Mesothelial cell of epicardium (in vitro differentiated cells): ENCODE results near the gene TERC. TPM values are rescaled to one million over a fixed set of nuclear protein-coding genes. Genes with fewer than 3 reads are reported as not detected.

Experiments
- DNase-seq, 2 experiments: peaks; one replicate each; pipeline ENCODE4 v3.0.0; 2021; ENCODE audit warnings: low spot score in 2 of 2; ENCODE audit not compliant: unreplicated experiment in 2 of 2
- H3K27ac Mint-ChIP-seq: 2 replicates; pipeline ENCODE4 v1.8.0; 2021; ENCODE audit warnings: mixed read lengths
- H3K27me3 Mint-ChIP-seq: 2 replicates; pipeline ENCODE4 v1.8.0; 2021; ENCODE audit warnings: low read depth, mixed read lengths
- H3K36me3 Mint-ChIP-seq: 2 replicates; pipeline ENCODE4 v1.8.0; 2021; ENCODE audit warnings: mixed read lengths
- H3K4me1 Mint-ChIP-seq: 2 replicates; pipeline ENCODE4 v1.8.0; 2021; ENCODE audit warnings: mixed read lengths
- H3K4me3 Mint-ChIP-seq: 2 replicates; pipeline ENCODE4 v1.8.0; 2021; ENCODE audit warnings: mild to moderate bottlenecking, moderate library complexity, mixed read lengths
- H3K9me3 Mint-ChIP-seq: 2 replicates; pipeline ENCODE4 v1.8.0; 2021; ENCODE audit warnings: mixed read lengths
- CTCF ChIP-seq: fragments of 200-600 bp; sonication (generic); IDR thresholded peaks from one replicate; pipeline ENCODE4 v1.5.0; 2021; ENCODE audit warnings: antibody characterized with exemption; ENCODE audit not compliant: unreplicated experiment
- total RNA-seq: library from RNA; stranded (reverse); gene quantifications from 3 replicates; pipeline ENCODE4 v1.2.1, GENCODE V29; 2021

TERC gene
- total RNA-seq, 1 donor from 2014 or later, result 11.8 TPM

DNA sequence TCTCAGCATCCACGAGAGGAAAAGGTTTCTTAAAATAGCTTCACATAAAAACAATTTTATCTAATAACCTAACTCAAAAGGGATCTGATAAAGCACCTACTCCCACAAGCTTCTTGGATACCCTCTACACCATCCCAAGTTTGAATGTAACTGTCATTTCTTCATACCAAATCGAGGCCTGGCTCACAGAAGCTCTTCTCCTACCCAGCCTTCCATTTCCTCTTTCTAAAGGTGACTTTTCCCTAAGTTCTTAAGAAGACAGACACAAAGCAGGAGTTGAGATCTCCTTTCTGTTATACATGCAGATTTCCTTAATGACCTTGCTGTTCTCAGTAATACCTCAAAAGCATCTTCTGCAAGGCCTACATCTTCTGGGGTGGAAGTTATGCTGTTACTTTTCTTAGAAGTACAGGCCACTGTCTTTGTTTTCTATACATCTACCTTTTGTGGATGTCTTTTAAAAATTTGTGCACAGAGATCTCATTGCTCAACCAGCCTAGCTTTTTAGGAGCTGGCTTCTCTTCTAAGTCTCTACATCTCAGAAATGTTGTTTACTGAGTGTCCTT, 44.5 kb upstream of the TERC start:
- TF ChIP-seq CTCF, result no peak
- Mint-ChIP-seq H3K9me3 (no peaks in the 10 kb centered on the region), H3K4me3 (no peak overlapping the region), H3K4me1 (peaks cover 22% of the 10 kb centered on the region), H3K27ac (peak overlapping the region; percentile 2), H3K27me3 (no peaks in the 10 kb centered on the region), H3K36me3 (peaks cover 3% of the 10 kb centered on the region)
- DNase-seq, result no peak

GRCh38 chr3:169804681-169805080, 39.8 kb upstream of the TERC start:
- DNase-seq, result no peak
- H3K27ac Mint-ChIP-seq, result no peak overlapping the region
- H3K27me3 Mint-ChIP-seq, result no peaks in the 10 kb centered on the region
- no peaks in the 10 kb centered on the region for H3K9me3 Mint-ChIP-seq
- no peak overlapping the region for H3K4me3 Mint-ChIP-seq
- no peak for TF ChIP-seq CTCF
- peaks cover 3% of the 10 kb centered on the region for H3K36me3 Mint-ChIP-seq
- H3K4me1 Mint-ChIP-seq, result no peaks in the 10 kb centered on the region

DNA sequence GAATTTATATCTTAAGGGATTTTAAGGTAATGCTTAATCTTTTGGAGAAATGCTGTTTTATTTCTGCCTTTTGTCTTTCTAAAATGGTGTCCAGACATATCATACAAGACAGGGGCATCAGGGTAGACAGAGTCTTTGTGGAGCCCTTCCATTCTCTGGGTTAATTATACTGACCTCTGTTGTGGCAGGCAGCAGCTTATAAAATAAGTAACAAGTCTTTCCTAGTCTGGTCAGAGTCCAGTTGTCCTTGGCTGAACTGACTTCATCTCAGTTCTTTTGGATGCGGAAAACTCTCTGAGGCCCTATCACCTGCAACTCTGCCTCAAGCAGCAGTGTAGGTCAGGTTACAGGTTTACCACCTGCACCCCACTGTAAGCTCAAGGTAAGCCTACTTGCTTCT, 27.5 kb upstream of the TERC start:
- Mint-ChIP-seq H3K27me3 (no peaks in the 10 kb centered on the region), H3K4me3 (no peak overlapping the region), H3K4me1 (no peaks in the 10 kb centered on the region), H3K9me3 (no peaks in the 10 kb centered on the region), H3K36me3 (peaks cover 13% of the 10 kb centered on the region), H3K27ac (no peak overlapping the region)
- no peak for DNase-seq
- no peak for TF ChIP-seq CTCF

GRCh38 chr3:169790687-169791429, 26.0 kb upstream of the TERC start:
- DNase-seq, result no peak
- no peak overlapping the region for H3K4me3 Mint-ChIP-seq
- no peak overlapping the region for H3K27ac Mint-ChIP-seq
- H3K4me1 Mint-ChIP-seq, result no peaks in the 10 kb centered on the region
- H3K27me3 Mint-ChIP-seq, result no peaks in the 10 kb centered on the region
- H3K9me3 Mint-ChIP-seq, result no peaks in the 10 kb centered on the region
- TF ChIP-seq CTCF, result no peak
- peaks cover 13% of the 10 kb centered on the region for H3K36me3 Mint-ChIP-seq

DNA sequence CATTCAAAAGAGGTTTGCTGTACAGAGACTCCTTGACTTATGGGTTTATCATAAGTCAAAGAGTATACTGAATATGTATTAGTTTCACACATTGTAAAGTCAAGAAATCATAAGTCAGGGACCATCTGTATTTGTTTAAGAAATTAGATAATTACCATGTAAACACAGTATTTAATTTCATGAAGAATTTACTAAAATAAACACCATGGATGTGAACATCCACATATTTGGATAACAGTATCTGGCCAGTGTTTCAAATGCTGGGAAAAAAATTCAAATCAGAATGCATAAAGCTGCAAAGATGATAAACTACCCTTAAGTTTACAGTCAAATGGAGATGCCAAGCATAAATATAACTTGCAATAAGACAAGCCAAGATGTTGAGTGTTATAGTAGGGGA, 25.4 kb upstream of the TERC start:
- Mint-ChIP-seq H3K27me3 (no peaks in the 10 kb centered on the region), H3K9me3 (no peaks in the 10 kb centered on the region), H3K27ac (no peak overlapping the region), H3K4me3 (no peak overlapping the region), H3K4me1 (no peaks in the 10 kb centered on the region), H3K36me3 (peaks cover 16% of the 10 kb centered on the region)
- no peak for DNase-seq
- no peak for TF ChIP-seq CTCF
